ENCODE measurements around the gene ADSL.

Gene ADSL

GRCh38 chr22:40326905-40327735, 19.2 kb upstream of the ADSL start:
- TF ChIP-seq, protein P1, sequence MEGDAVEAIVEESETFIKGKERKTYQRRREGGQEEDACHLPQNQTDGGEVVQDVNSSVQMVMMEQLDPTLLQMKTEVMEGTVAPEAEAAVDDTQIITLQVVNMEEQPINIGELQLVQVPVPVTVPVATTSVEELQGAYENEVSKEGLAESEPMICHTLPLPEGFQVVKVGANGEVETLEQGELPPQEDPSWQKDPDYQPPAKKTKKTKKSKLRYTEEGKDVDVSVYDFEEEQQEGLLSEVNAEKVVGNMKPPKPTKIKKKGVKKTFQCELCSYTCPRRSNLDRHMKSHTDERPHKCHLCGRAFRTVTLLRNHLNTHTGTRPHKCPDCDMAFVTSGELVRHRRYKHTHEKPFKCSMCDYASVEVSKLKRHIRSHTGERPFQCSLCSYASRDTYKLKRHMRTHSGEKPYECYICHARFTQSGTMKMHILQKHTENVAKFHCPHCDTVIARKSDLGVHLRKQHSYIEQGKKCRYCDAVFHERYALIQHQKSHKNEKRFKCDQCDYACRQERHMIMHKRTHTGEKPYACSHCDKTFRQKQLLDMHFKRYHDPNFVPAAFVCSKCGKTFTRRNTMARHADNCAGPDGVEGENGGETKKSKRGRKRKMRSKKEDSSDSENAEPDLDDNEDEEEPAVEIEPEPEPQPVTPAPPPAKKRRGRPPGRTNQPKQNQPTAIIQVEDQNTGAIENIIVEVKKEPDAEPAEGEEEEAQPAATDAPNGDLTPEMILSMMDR (IDR thresholded peaks at IDR 0.05; ENCODE audit: insufficient read depth, low read depth, low read length, missing control alignments), result no peak
- no peak for DNase-seq (ENCODE audit: low read depth)
- no peak overlapping the region for H3K4me3 ChIP-seq (ENCODE audit: low read length)

- TF ChIP-seq, protein P1 (IDR thresholded peaks at IDR 0.05; ENCODE audit: insufficient read depth, low read depth, low read length, missing control alignments), result no peak
- H3K4me3 ChIP-seq (ENCODE audit: low read length), result no peak overlapping the region
- no peak for DNase-seq (ENCODE audit: low read depth)
Observed at GRCh38 chr22:40328546-40329456, 17.5 kb upstream of the ADSL start.

DNA sequence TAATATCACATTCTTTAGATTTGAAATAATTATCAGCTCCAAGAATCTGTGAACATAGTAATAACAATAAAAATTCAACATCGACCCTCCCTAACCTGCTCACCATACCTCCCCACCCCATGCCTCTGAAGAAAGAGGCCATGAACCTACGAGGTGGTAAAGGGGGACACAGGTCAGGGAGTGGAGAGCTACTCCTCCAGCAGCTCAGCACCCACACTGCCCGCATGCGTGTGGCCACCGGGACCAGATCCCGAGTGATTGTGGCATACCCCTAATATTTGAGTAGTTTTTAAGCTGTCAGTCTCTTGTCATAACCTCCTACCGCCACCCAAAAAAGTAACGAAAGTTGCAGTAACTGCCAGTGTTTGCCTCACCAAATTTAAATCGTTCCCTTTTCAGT, 16.8 kb upstream of the ADSL start:
- no peak for DNase-seq (ENCODE audit: low read depth)
- H3K4me3 ChIP-seq (ENCODE audit: low read length), result no peak overlapping the region
- TF ChIP-seq, protein P1 (IDR thresholded peaks at IDR 0.05; ENCODE audit: insufficient read depth, low read depth, low read length, missing control alignments), result no peak

DNA sequence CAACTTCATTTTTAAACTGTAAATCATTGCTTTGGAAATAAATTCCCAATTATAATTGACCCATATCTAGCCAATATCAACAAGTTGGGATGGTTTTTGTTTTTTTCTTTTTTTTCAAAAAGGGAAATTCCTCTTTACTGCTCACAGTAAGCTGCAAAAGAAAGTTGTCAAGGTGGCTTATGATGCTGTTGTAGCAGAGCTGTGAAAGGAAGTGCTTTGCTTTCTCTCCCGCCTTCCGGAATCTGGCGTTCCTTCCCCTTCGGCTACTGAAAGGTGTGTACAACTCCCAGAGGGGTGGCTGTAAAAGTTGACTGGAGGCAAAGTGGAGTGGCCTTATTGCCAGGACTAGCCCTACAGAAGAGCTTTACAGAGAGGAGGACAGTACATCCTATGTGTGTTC, 16.2 kb upstream of the ADSL start:
- DNase-seq (ENCODE audit: low read depth), result no peak
- TF ChIP-seq, protein P1 (IDR thresholded peaks at IDR 0.05; ENCODE audit: insufficient read depth, low read depth, low read length, missing control alignments), result no peak

GRCh38 chr22:40330615-40331014, 15.7 kb upstream of the ADSL start:
- H3K4me3 ChIP-seq (ENCODE audit: low read length), result no peak overlapping the region
- DNase-seq (ENCODE audit: low read depth), result no peak
- TF ChIP-seq, protein P1 (IDR thresholded peaks at IDR 0.05; ENCODE audit: insufficient read depth, low read depth, low read length, missing control alignments), result no peak

More for the DNA sequence above, 16.2 kb upstream of the ADSL start:
- no peak overlapping the region for H3K4me3 ChIP-seq (ENCODE audit: low read length)

- DNase-seq (ENCODE audit: low read depth), result no peak
- TF ChIP-seq, protein P1 (IDR thresholded peaks at IDR 0.05; ENCODE audit: insufficient read depth, low read depth, low read length, missing control alignments), result no peak
- no peak overlapping the region for H3K4me3 ChIP-seq (ENCODE audit: low read length)
Observed at GRCh38 chr22:40331706-40332105, 14.6 kb upstream of the ADSL start.

Data from epithelial cell of esophagus (primary cell).